KOPT-K1 (cell line): Measurements from ENCODE around the gene PPP1R12C.

Experiments used
- H3K27ac ChIP-seq: fragments of 200-600 bp; sonication (generic); 2 replicates; pipeline ENCODE4 v1.5.1; 2016; ENCODE audit warnings: antibody characterized with exemption, mild to moderate bottlenecking, low read depth, low read length; ENCODE audit not compliant: poor library complexity, severe bottlenecking
- H3K36me3 ChIP-seq: fragments of 200-600 bp; sonication (generic); 2 replicates; pipeline ENCODE4 v1.5.1; 2017; ENCODE audit warnings: antibody characterized with exemption, mild to moderate bottlenecking, low read length, moderate library complexity; ENCODE audit not compliant: insufficient read depth
- H3K9me3 ChIP-seq: fragments of 200-600 bp; sonication (generic); 2 replicates; pipeline ENCODE4 v1.5.1; 2017; ENCODE audit warnings: antibody characterized with exemption, low read length, mild to moderate bottlenecking; ENCODE audit not compliant: insufficient read depth, poor library complexity, severe bottlenecking

The PPP1R12C gene

GRCh38 chr19:55153652-55154264, 36.3 kb upstream of the PPP1R12C start:
- no peaks in the 10 kb centered on the region for H3K36me3 ChIP-seq
- H3K9me3 ChIP-seq: peaks cover 6% of the 10 kb centered on the region
- peak overlapping the region; percentile 50 for H3K27ac ChIP-seq

- no peaks in the 10 kb centered on the region for H3K36me3 ChIP-seq
- H3K9me3 ChIP-seq: peaks cover 6% of the 10 kb centered on the region
- no peak overlapping the region for H3K27ac ChIP-seq
These were observed 34.6 kb upstream of the PPP1R12C start for GRCh38 chr19:55152017-55152416.

GRCh38 chr19:55149078-55150003, 31.9 kb upstream of the PPP1R12C start, which contains the start of gene TNNT1:
Gene TNNT1 (minus strand): TSS chr19:55149206. CDS start chr19:55147157, 2,049 bp downstream.
- peaks cover 6% of the 10 kb centered on the region for H3K9me3 ChIP-seq
- H3K27ac ChIP-seq: no peak within 1 kb of the TSS
- H3K36me3 ChIP-seq: no peaks in the 10 kb centered on the region

- Histone ChIP-seq H3K9me3 (peaks cover 6% of the 10 kb centered on the region), H3K36me3 (no peaks in the 10 kb centered on the region), H3K27ac (no peak overlapping the region)
These were observed 30.3 kb upstream of the PPP1R12C start for GRCh38 chr19:55147545-55148251.

- no peaks in the 10 kb centered on the region for H3K36me3 ChIP-seq
- H3K27ac ChIP-seq: no peak overlapping the region
These were observed 29.4 kb upstream of the PPP1R12C start for GRCh38 chr19:55146705-55147273.

GRCh38 chr19:55146078-55146704, 28.8 kb upstream of the PPP1R12C start:
- Histone ChIP-seq H3K36me3 (no peaks in the 10 kb centered on the region), H3K9me3 (no peaks in the 10 kb centered on the region), H3K27ac (no peak overlapping the region)

More at GRCh38 chr19:55146705-55147273, 29.4 kb upstream of the PPP1R12C start:
- peaks cover 2% of the 10 kb centered on the region for H3K9me3 ChIP-seq

- H3K27ac ChIP-seq: no peak overlapping the region
- no peaks in the 10 kb centered on the region for H3K36me3 ChIP-seq
- no peaks in the 10 kb centered on the region for H3K9me3 ChIP-seq
These were observed 27.8 kb upstream of the PPP1R12C start for GRCh38 chr19:55145232-55145631.

- no peak overlapping the region for H3K27ac ChIP-seq
- no peaks in the 10 kb centered on the region for H3K36me3 ChIP-seq
- H3K9me3 ChIP-seq: no peaks in the 10 kb centered on the region
These were observed 24.3 kb upstream of the PPP1R12C start for GRCh38 chr19:55141696-55142095.

- Histone ChIP-seq H3K36me3 (no peaks in the 10 kb centered on the region), H3K27ac (no peak overlapping the region), H3K9me3 (no peaks in the 10 kb centered on the region)
These were observed 20.5 kb upstream of the PPP1R12C start for GRCh38 chr19:55137915-55138314.

GRCh38 chr19:55136399-55137102, 19.1 kb upstream of the PPP1R12C start:
- Histone ChIP-seq H3K27ac (no peak overlapping the region), H3K36me3 (no peaks in the 10 kb centered on the region), H3K9me3 (no peaks in the 10 kb centered on the region)

- Histone ChIP-seq H3K9me3 (no peaks in the 10 kb centered on the region), H3K27ac (no peak overlapping the region), H3K36me3 (no peaks in the 10 kb centered on the region)
These were observed 17.3 kb upstream of the PPP1R12C start for GRCh38 chr19:55134736-55135135.

- H3K36me3 ChIP-seq: no peaks in the 10 kb centered on the region
- no peaks in the 10 kb centered on the region for H3K9me3 ChIP-seq
- H3K27ac ChIP-seq: no peak overlapping the region
These were observed 16.4 kb upstream of the PPP1R12C start for GRCh38 chr19:55133639-55134444.

GRCh38 chr19:55132453-55133129, 15.2 kb upstream of the PPP1R12C start:
- Histone ChIP-seq H3K36me3 (no peaks in the 10 kb centered on the region), H3K9me3 (no peaks in the 10 kb centered on the region), H3K27ac (no peak overlapping the region)
